Hematopoietic multipotent progenitor cell treated with erythropoietin and hydrocortisone succinate and interleukin-3 and kit ligand, for 17 days (in vitro differentiated cells): ENCODE data around the gene GLIPR2.
"Not testable (repeated sequence)": the region's sequence is repeated elsewhere in the genome, so short reads cannot be mapped to it uniquely, and the experiment has no call there.

Experiments
- DNase-seq: peaks from one replicate; pipeline ENCODE4 v3.0.0-alpha.2; 2015; ENCODE audit warnings: low spot score

GLIPR2 gene

GRCh38 chr9:36123515-36123914 lies 13.0 kb upstream of the GLIPR2 start:
- no peak for DNase-seq

- no peak for DNase-seq
Observed at GRCh38 chr9:36125062-36125855, 11.3 kb upstream of the GLIPR2 start.

- no peak for DNase-seq
Observed at GRCh38 chr9:36126016-36126730, 10.4 kb upstream of the GLIPR2 start.

- no peak for DNase-seq
Observed at GRCh38 chr9:36127652-36128244, 8.8 kb upstream of the GLIPR2 start.

GRCh38 chr9:36128349-36128748 lies 8.2 kb upstream of the GLIPR2 start:
- no peak for DNase-seq

GRCh38 chr9:36129139-36129538 lies 7.4 kb upstream of the GLIPR2 start:
- no peak for DNase-seq

- not testable (repeated sequence) for DNase-seq
Observed at GRCh38 chr9:36131666-36132065, 4.9 kb upstream of the GLIPR2 start.

GRCh38 chr9:36132086-36132485 lies 4.4 kb upstream of the GLIPR2 start:
- no peak for DNase-seq

GRCh38 chr9:36134761-36135505 lies 1.6 kb upstream of the GLIPR2 start:
- DNase-seq = no peak

GRCh38 chr9:36135741-36136271 lies 727 bp upstream of the GLIPR2 start:
- DNase-seq = no peak

GRCh38 chr9:36136894-36137391 lies 410 bp downstream of the GLIPR2 start:
- DNase-seq = no peak

GRCh38 chr9:36137392-36138004 lies 965 bp downstream of the GLIPR2 start:
- no peak for DNase-seq

GRCh38 chr9:36138496-36138895 lies 2.0 kb downstream of the GLIPR2 start:
- DNase-seq = no peak

- DNase-seq = no peak
Observed at GRCh38 chr9:36138901-36139300, 2.4 kb downstream of the GLIPR2 start.

GRCh38 chr9:36140086-36141084 lies 3.9 kb downstream of the GLIPR2 start:
- DNase-seq = no peak

- DNase-seq = no peak
Observed at GRCh38 chr9:36141288-36141687, 4.8 kb downstream of the GLIPR2 start.

- DNase-seq = no peak
Observed at GRCh38 chr9:36141761-36142160, 5.2 kb downstream of the GLIPR2 start.

GRCh38 chr9:36142510-36143244 lies 6.1 kb downstream of the GLIPR2 start:
- peak; percentile 77 for DNase-seq

GRCh38 chr9:36143245-36143641 lies 6.7 kb downstream of the GLIPR2 start:
- no peak for DNase-seq
